Neural progenitor cell (in vitro differentiated cells): Measurements from ENCODE around the gene CD300A.

Experiments used
- EZH2 ChIP-seq: fragments of 200-600 bp; sonication (generic); IDR thresholded peaks from 2 replicates; pipeline ENCODE4 v1.6.1; 2017; ENCODE audit warnings: antibody characterized with exemption, mild to moderate bottlenecking, moderate library complexity
- EZH2phosphoT487 ChIP-seq: fragments of 200-600 bp; sonication (generic); IDR thresholded peaks from 2 replicates; pipeline ENCODE4 v1.6.1; 2017; ENCODE audit warnings: antibody characterized with exemption
- TF ChIP-seq, protein P1 (sequence below): fragments of 200-600 bp; sonication (generic); IDR thresholded peaks from 2 replicates; pipeline ENCODE4 v1.5.1; 2017; ENCODE audit warnings: antibody characterized with exemption, mild to moderate bottlenecking

DNA sequence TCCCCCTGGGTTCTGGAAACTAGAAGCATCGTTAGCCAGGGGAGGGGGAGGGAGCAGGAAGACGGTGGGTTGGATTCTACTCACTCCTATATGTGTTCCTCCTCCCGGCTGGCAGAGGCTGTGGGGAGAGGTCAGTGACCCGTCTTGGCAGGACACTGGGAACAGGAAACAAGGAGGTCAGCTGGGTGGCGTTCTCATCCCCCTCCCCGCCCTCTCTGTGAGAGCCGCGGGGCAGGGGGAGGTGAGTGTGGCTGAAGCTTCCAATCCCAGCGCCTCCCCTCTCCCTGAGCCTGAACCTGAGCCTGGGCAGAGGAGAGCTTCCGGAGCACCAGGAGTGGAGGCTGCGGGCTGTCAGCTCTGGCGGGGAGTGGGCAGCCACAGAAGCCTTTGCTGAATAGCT lies 22.0 kb upstream of the CD300A start:
- TF ChIP-seq, protein P1, sequence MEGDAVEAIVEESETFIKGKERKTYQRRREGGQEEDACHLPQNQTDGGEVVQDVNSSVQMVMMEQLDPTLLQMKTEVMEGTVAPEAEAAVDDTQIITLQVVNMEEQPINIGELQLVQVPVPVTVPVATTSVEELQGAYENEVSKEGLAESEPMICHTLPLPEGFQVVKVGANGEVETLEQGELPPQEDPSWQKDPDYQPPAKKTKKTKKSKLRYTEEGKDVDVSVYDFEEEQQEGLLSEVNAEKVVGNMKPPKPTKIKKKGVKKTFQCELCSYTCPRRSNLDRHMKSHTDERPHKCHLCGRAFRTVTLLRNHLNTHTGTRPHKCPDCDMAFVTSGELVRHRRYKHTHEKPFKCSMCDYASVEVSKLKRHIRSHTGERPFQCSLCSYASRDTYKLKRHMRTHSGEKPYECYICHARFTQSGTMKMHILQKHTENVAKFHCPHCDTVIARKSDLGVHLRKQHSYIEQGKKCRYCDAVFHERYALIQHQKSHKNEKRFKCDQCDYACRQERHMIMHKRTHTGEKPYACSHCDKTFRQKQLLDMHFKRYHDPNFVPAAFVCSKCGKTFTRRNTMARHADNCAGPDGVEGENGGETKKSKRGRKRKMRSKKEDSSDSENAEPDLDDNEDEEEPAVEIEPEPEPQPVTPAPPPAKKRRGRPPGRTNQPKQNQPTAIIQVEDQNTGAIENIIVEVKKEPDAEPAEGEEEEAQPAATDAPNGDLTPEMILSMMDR = no peak
- TF ChIP-seq EZH2phosphoT487 = no peak
- TF ChIP-seq EZH2 = no peak
